T-helper 17 cell (primary cell): ENCODE measurements around the gene PTPN20. TPM values are rescaled to one million over a fixed set of nuclear protein-coding genes. Genes with fewer than 3 reads are reported as not detected.
"Not testable (repeated sequence)": the region's sequence is repeated elsewhere in the genome, so short reads cannot be mapped to it uniquely, and the experiment has no call there.

Source experiments
- ATAC-seq: fragments of 150-1000 bp; cut with Tn5 transposase; 2 replicates; pipeline ENCODE4 v1.10.0; 2021; ENCODE audit warnings: mild to moderate bottlenecking, moderate library complexity
- DNase-seq, 3 donors: peaks; one replicate each; pipeline versions ENCODE4 v3.0.0 to v3.0.0-alpha.2; 2020 to 2021
- H3K9me3 ChIP-seq: one replicate; pipeline ENCODE4 v1.7.0; 2013; ENCODE audit warnings: low read length, mild to moderate bottlenecking; ENCODE audit not compliant: control insufficient read depth, poor library complexity, severe bottlenecking
- H3K27ac Mint-ChIP-seq: one replicate; pipeline ENCODE4 v1.8.0; 2022; ENCODE audit warnings: mild to moderate bottlenecking, moderate library complexity, mixed read lengths
- H3K27me3 Mint-ChIP-seq: one replicate; pipeline ENCODE4 v1.8.0; 2022; ENCODE audit warnings: mixed read lengths
- H3K36me3 Mint-ChIP-seq: one replicate; pipeline ENCODE4 v1.8.0; 2022; ENCODE audit warnings: low read depth, mixed read lengths
- H3K4me1 Mint-ChIP-seq: one replicate; pipeline ENCODE4 v1.8.0; 2022; ENCODE audit warnings: mild to moderate bottlenecking, mixed read lengths
- H3K4me3 Mint-ChIP-seq: one replicate; pipeline ENCODE4 v1.8.0; 2022; ENCODE audit warnings: mild to moderate bottlenecking, moderate library complexity, mixed read lengths
- total RNA-seq, 4 donors: library from RNA in 2 of 4; stranded (reverse) in 2 of 4; gene quantifications; one replicate each; pipeline ENCODE4 v1.2.3 and lab custom pipeline; 2022 to 2026

PTPN20 gene, protein sequence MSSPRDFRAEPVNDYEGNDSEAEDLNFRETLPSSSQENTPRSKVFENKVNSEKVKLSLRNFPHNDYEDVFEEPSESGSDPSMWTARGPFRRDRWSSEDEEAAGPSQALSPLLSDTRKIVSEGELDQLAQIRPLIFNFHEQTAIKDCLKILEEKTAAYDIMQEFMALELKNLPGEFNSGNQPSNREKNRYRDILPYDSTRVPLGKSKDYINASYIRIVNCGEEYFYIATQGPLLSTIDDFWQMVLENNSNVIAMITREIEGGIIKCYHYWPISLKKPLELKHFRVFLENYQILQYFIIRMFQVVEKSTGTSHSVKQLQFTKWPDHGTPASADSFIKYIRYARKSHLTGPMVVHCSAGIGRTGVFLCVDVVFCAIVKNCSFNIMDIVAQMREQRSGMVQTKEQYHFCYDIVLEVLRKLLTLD
- total RNA-seq (under 1 TPM; 0.34 to 0.82 TPM), total RNA-seq (lab: John Stamatoyannopoulos, UW) (0.15 to 0.58 reads per million in 2 donors)

DNA sequence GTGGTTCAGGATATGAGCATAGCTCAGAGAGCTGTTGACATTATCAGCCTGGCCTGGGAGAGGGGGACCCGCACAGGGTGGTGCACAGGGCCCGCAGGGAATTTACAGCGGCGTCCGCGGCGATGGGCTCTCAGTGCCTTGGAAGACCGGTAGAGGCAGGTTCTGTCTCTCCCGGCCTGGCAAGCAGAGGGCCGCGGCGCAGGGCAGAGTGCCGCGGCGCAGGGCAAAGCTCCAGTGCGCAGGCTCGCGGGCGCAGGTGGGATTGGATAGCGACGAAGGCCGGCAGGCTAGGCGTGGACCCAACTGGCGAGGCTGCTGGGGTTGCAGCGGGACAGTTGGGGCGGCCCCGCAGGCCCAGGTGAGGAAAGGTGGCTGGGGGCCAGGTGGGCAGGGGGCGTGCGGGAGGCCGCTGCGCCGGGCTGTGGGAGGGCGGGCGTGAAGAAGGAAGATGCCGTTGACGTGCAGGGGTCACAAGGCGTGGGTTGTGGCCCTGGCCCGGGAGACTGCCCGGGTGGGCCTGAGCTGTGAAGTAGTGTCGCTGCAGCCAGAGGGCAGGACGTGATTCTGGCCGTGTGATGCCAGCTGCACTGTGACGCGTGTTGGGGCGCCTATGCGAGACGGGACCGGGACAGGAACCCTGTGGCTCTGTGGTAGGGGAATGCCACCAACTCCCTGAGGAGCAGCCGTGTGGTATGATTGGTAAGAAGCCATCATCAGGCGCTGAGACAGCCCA is at the start of gene PTPN20:
TSS of gene PTPN20 (plus strand) at position 285 of the 733 bp plus-strand sequence. CDS start 21,072 bp downstream, outside the sequence.
- not testable (repeated sequence) for H3K36me3 Mint-ChIP-seq, H3K9me3 ChIP-seq, H3K27ac Mint-ChIP-seq, DNase-seq, H3K4me1 Mint-ChIP-seq, H3K27me3 Mint-ChIP-seq
- peak; percentile 71 for ATAC-seq
- peak within 1 kb of the TSS; percentile 78 for H3K4me3 Mint-ChIP-seq

DNA sequence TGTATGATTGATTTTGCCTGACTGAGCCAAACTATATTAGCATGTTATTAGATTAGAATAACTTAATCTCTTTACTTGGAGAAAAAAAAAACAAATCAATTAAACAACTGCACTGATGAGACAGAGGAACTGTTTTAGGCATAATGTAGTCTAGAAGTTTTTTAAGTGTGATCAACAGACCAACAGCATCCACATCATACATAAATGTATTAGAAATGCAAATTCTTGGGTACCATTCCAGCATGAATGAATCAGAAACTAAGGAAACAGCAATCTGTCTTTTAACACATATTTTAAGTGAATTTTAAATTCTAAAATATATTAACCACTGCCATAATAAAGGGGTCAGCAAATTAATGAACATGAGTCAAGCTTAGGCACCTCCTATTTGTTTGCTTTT is 41.5 kb upstream of the PTPN20 start:
- not testable (repeated sequence) for H3K27ac Mint-ChIP-seq, H3K36me3 Mint-ChIP-seq, H3K4me3 Mint-ChIP-seq, H3K27me3 Mint-ChIP-seq, H3K9me3 ChIP-seq, ATAC-seq, DNase-seq, H3K4me1 Mint-ChIP-seq

DNA sequence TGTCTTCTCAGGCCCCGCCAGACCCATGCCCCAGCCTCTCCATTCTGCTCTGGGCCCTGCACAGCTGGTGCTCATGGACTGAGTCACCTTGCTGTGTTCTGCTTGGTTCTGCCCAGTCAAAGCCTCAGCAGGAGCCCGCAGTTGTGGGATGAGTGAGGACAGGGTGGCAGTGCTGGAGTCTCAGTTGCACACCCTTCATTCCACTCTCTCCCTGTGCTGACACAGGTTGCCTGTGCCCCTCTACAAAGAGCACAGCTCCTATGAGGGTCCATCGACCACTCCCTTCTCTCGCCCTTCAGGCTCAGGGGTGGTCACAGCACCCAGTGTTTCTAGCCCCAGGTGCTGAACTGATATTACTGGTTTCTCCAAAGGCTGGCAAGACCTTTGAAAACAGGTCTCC is 39.6 kb upstream of the PTPN20 start:
- H3K4me1 Mint-ChIP-seq, H3K4me3 Mint-ChIP-seq, ATAC-seq, DNase-seq, H3K27me3 Mint-ChIP-seq, H3K27ac Mint-ChIP-seq, H3K36me3 Mint-ChIP-seq, H3K9me3 ChIP-seq: not testable (repeated sequence)

DNA sequence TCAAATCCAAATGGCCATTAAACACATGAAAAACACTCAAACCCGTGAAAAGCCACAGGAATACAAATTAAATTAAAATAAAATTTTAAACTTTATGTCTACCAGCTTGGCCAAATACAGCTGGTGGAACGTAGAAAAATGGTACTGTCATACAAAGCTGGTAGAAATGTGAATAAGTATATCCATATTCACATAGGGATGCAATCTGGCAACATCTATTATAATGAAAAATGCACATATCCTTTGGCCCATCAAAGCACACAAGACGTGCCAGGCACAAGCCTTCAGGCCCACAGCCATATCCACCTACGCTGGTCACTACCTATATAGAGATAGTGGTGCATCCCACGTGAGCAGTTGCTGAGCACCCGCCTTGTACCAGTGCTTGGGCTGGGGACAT is 35.9 kb upstream of the PTPN20 start:
- ATAC-seq, H3K27ac Mint-ChIP-seq, DNase-seq, H3K36me3 Mint-ChIP-seq, H3K9me3 ChIP-seq, H3K27me3 Mint-ChIP-seq, H3K4me1 Mint-ChIP-seq, H3K4me3 Mint-ChIP-seq: not testable (repeated sequence)

DNA sequence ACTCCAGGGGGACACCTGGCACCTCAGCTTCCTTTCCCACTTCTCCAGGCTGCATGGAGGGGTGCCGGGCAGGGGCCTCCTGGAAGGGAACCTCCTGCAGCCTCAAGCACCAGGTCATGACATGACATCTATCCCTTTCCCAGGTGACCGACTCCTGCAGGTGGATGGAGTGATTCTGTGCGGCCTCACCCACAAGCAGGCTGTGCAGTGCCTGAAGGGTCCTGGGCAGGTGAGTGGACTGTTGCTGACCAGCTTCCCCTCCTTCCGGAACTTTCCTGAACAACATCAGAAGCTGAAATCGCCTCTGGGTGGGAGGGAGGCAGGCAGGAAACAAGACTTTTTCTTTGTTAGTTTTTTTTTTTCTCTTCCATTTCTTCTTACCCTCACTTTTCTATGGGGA is 34.5 kb upstream of the PTPN20 start:
- not testable (repeated sequence) for H3K27me3 Mint-ChIP-seq, H3K4me3 Mint-ChIP-seq, H3K36me3 Mint-ChIP-seq, DNase-seq, ATAC-seq, H3K27ac Mint-ChIP-seq, H3K9me3 ChIP-seq, H3K4me1 Mint-ChIP-seq

DNA sequence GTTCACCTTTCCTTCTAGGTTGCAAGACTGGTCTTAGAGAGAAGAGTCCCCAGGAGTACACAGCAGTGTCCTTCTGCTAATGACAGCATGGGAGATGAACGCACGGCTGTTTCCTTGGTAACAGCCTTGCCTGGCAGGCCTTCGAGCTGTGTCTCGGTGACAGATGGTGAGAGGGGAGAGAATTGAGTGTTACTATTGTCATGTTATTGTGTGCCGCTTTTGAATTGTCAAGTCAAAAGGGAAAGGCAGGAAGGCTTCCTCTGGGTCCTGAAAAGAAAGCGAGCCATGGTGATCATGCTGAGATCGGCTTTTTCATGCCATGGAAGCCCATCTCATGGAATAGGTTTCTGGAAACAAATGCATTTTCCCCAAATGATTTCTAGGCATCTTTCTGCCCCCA is 32.5 kb upstream of the PTPN20 start:
- not testable (repeated sequence) for H3K9me3 ChIP-seq, H3K27me3 Mint-ChIP-seq, DNase-seq, H3K36me3 Mint-ChIP-seq, ATAC-seq, H3K27ac Mint-ChIP-seq, H3K4me3 Mint-ChIP-seq, H3K4me1 Mint-ChIP-seq

DNA sequence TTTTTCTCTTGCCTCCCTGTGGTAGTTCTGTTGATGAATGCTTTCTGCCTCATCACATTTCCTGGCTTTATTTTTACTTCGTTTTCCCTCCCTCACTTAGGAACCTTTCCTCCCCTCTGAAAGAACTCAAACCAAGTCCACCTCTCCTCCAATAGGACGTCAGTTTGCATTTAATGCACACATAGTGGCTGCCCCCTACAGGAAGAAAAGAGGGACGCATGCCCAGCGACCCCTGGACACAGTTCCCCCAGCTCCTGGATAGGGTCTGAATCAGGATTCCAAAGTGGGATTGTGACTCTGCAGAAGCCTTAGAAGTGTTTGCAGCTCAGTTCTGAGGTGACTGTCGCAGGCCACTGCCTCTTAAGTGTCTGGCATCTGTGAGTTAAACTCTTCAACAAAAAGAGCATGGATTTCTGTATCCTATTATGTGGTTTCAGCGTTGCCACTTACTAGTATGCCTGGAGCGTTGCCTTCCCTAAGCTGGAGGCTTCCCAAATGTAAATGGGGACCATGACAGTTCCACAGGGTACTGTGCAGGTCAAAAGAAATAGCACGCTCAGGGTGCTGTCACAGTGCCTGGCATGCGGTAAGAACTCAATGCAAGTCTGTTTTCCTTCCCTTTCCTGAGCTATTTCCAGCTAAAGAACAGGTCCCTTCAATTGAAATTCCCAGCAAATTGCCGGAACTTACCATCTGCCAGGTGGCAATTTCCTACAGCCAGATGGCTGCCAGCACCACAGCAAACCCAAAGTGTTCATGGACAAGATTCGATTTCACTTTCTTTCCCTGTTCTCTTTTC is 20.2 kb upstream of the PTPN20 start:
- not testable (repeated sequence) for H3K27ac Mint-ChIP-seq, ATAC-seq, H3K27me3 Mint-ChIP-seq, DNase-seq, H3K36me3 Mint-ChIP-seq, H3K9me3 ChIP-seq, H3K4me3 Mint-ChIP-seq, H3K4me1 Mint-ChIP-seq

DNA sequence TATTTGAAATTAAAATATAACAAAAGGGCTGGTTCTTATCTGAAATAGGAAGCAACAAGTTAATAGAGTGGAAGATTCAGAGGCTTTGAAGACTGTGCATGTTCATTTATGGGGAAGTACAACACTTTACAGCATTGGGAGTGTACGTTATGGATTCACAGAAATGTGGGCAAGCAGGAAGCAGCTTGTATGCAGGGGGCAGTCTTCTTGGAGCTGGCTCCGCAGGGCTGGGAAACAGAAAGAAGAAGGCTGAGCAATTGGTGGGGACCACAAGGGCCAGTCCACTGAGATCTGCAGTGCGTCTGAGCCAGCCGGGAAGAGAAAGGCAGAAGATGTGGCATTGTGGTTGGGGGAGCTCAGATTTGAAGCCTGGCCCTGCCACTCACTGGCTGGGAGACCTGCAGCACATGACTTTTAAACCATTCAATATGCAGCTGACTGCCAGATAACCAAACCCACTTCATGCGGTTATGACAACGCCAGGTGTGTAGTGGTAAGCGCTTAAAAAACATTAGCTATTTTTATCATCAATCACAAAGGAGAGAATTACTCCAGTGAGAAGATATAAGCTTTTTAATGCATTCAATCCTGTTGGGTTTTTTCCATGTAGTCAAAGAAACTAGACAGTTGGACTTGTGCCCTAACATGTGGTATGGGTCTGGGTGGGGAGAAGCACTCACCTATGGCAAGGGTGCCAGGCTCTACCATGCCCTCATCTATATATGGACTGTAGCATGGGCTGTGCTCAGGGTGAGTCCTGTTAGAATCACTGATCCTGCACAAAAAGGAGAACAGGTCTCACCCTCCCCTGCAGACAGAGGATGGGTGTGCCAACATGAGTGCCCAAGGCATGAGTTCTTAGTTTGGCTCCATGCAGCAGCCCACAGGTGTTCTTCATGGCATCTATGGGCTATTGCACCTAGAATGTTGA is 14.2 kb upstream of the PTPN20 start:
- H3K27me3 Mint-ChIP-seq, ATAC-seq, H3K4me3 Mint-ChIP-seq: not testable (repeated sequence)

DNA sequence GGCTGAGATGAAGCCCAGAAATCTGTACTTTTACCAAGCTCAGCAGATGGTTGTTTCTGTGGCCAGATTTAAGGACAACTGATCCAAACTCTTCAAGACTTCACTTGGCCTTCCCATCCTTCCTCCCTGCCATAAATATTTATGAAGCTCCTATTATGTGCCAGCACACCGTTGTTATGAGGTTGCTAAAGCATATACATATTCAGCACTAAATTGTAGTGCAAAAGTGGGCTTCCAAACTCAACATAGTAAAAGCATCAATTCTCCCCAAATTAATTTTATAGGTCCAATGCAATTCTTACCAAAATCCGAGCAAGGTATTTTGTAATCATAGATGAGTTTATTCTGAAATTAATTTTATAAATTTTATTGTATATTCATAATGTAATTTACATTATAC is 10.0 kb upstream of the PTPN20 start:
- H3K27me3 Mint-ChIP-seq, H3K27ac Mint-ChIP-seq, H3K4me3 Mint-ChIP-seq, ATAC-seq, H3K4me1 Mint-ChIP-seq, H3K36me3 Mint-ChIP-seq, H3K9me3 ChIP-seq, DNase-seq: not testable (repeated sequence)

More for the DNA sequence above, 14.2 kb upstream of the PTPN20 start:
- H3K9me3 ChIP-seq, H3K36me3 Mint-ChIP-seq, H3K27ac Mint-ChIP-seq, H3K4me1 Mint-ChIP-seq, DNase-seq: not testable (repeated sequence)

DNA sequence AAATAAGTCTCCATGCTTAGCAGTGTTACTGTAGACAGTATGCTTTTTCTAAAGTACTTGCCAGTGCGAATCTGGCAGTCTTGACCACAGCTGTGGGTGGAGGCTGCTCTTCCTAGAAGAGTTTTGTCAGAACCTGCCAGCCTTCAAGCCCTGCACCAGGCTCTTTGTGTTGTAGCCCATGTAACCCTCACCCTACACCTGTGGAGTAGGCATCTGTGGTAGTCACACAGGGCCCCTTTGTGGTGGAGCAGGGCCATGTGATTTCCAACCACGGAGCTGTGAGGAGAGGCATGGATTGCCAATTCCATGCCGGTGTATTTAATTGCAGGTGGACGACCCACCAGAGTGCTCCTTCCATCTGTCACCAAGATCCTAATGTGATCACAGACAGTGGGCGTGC is 7.4 kb upstream of the PTPN20 start:
- H3K4me3 Mint-ChIP-seq, ATAC-seq, DNase-seq, H3K27ac Mint-ChIP-seq, H3K27me3 Mint-ChIP-seq, H3K4me1 Mint-ChIP-seq, H3K9me3 ChIP-seq, H3K36me3 Mint-ChIP-seq: not testable (repeated sequence)

DNA sequence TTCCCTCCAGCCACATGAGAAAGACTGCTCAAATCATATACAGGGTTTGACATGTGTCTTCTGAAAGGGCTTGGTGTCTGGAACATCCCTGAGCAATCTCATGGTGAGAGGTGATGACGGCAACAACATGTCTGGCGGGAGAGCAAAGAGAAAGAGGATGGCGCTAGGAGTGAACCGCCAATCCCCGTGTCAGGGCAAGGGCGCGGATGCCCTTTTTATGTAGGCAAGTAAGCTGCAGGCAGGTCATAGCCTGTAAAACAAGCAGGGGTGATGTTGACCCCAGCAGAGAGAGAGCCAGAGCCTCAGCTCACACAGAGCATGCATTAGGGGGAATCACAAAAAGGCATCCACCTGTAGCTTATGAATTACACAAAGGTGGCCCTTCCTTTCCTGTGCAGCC is 4.9 kb upstream of the PTPN20 start:
- not testable (repeated sequence) for H3K4me1 Mint-ChIP-seq, ATAC-seq, H3K4me3 Mint-ChIP-seq

More for the DNA sequence above, 4.9 kb upstream of the PTPN20 start:
- DNase-seq, H3K36me3 Mint-ChIP-seq, H3K27ac Mint-ChIP-seq, H3K9me3 ChIP-seq, H3K27me3 Mint-ChIP-seq: not testable (repeated sequence)
